Aorta (tissue), 5 donors: ENCODE data around the gene LEMD3. TPM values are rescaled to one million over a fixed set of nuclear protein-coding genes. Genes with fewer than 3 reads are reported as not detected.

Source experiments
- ATAC-seq: fragments of 200-7000 bp; cut with Tn5 transposase; one replicate; pipeline ENCODE4 v1.9.1; 2022; ENCODE audit warnings: moderate library complexity; ENCODE audit not compliant: low FRiP score
- DNase-seq, 2 donors: peaks; one replicate each; pipeline ENCODE4 v3.0.0-alpha.2; 2020
- H3K27ac ChIP-seq, 2 donors: one replicate each; pipeline ENCODE4 v1.5.1; 2013; ENCODE audit warnings: low read length in 2 of 2, mild to moderate bottlenecking in 2 of 2, moderate library complexity in 2 of 2, control low read depth in 1 of 2, inconsistent platforms in 1 of 2, low read depth in 1 of 2
- H3K27me3 ChIP-seq, 2 donors: one replicate each; pipeline ENCODE4 v1.6.1; 2013; ENCODE audit warnings: control low read depth in 1 of 2, low read length in 1 of 2, mild to moderate bottlenecking in 1 of 2, moderate library complexity in 1 of 2; ENCODE audit not compliant: insufficient read depth in 2 of 2, control insufficient read depth in 1 of 2
- H3K36me3 ChIP-seq, 2 donors: one replicate each; pipeline ENCODE4 v1.6.1; 2013; ENCODE audit warnings: control low read depth in 1 of 2, low read length in 1 of 2, mild to moderate bottlenecking in 1 of 2; ENCODE audit not compliant: insufficient read depth in 2 of 2, control insufficient read depth in 1 of 2
- H3K4me1 ChIP-seq, 2 donors: one replicate each; pipeline ENCODE4 v1.6.1; 2013; ENCODE audit warnings: low read length in 2 of 2, control low read depth in 1 of 2, mild to moderate bottlenecking in 1 of 2, moderate library complexity in 1 of 2; ENCODE audit not compliant: insufficient read depth in 2 of 2, control insufficient read depth in 1 of 2
- H3K4me3 ChIP-seq, 2 donors: one replicate each; pipeline ENCODE4 v1.5.1; 2013; ENCODE audit warnings: low read length in 2 of 2, control low read depth in 1 of 2, mild to moderate bottlenecking in 1 of 2
- H3K9me3 ChIP-seq: one replicate; pipeline ENCODE4 v1.6.1; 2013; ENCODE audit warnings: mild to moderate bottlenecking, low read length; ENCODE audit not compliant: control insufficient read depth
- WGBS, 2 donors: extraction: QIAGEN DNeasy Blood & Tissue Kit; methylation state at CpG; one replicate each; pipeline ENCODE4 v1.1.7; 2013; 5-methylcytosine and 5-hydroxymethylcytosine counted together
- intact Hi-C, 2 donors: fragments of 100-400 bp; cut with DNase I; formaldehyde crosslinking; loops; one replicate each; pipeline versions ENCODE4 v1.14.2 to v1.15.0; 2022
- polyA plus RNA-seq, 2 donors: library from polyadenylated mRNA; stranded (reverse); fragments of 200-250 nt; gene quantifications; one replicate each; pipeline ENCODE4 v1.2.3, GENCODE V29; 2013
- total RNA-seq, 2 donors: library from RNA; stranded (reverse); fragmentation: NEBNext Ultra II Directional; extraction: Animal tissue kit (Norgen Biotek cat#: 25700); gene quantifications; one replicate each; pipeline ENCODE4 v1.2.1, GENCODE V29; 2021
- donor health status: healthy with polysubstance abuse.
- donor health status: Bipolar disorder and iron deficiency.
- donor health status: DM: no; HTN: no; CAD: no.
- donor health status: DM: no; HTN: no; CAD: no.
- donor health status: DM: yes; HTN: yes; CAD: no.

LEMD3 gene
- total and polyA plus RNA-seq, 4 donors: 4.3 to 32.0 (median 20.8) TPM

- H3K27ac ChIP-seq: no peak overlapping the region
- no peak for DNase-seq
- H3K4me1 ChIP-seq: peaks cover 0 to 3% of the 10 kb centered on the region in 2 donors
- peaks cover 0 to 3% of the 10 kb centered on the region in 2 donors for H3K36me3 ChIP-seq
- H3K4me3 ChIP-seq: no peak overlapping the region
- no peak for ATAC-seq
- H3K27me3 ChIP-seq: no peaks in the 10 kb centered on the region
- 37 to 49% methylated on average over 3 of the region's 3 CpGs for WGBS, 2 donors
- intact Hi-C loops: loop anchor here in 1 of 2 donors (10.0 kb wide), 1 partner anchor 53 kb away; no protein-coding TSS in a partner anchor
- no peaks in the 10 kb centered on the region for H3K9me3 ChIP-seq
Measured at GRCh38 chr12:65182012-65182739, 12.8 kb downstream of the LEMD3 start.

GRCh38 chr12:65184176-65184857 lies 14.9 kb downstream of the LEMD3 start:
- ATAC-seq: no peak
- Histone ChIP-seq H3K27ac (no peak overlapping the region), H3K36me3 (no peaks in the 10 kb centered on the region), H3K27me3 (no peaks in the 10 kb centered on the region), H3K4me3 (no peak overlapping the region), H3K4me1 (peaks cover 0 to 5% of the 10 kb centered on the region in 2 donors), H3K9me3 (no peaks in the 10 kb centered on the region)
- DNase-seq: no peak
- intact Hi-C loops: loop anchor here in 1 of 2 donors (10.0 kb wide), 1 partner anchor 50 kb away; no protein-coding TSS in a partner anchor
- WGBS, 2 donors: 64 to 69% methylated on average over 5 of the region's 5 CpGs

GRCh38 chr12:65184858-65185229 lies 15.5 kb downstream of the LEMD3 start:
- Histone ChIP-seq H3K36me3 (no peaks in the 10 kb centered on the region), H3K4me3 (no peak overlapping the region), H3K27me3 (no peaks in the 10 kb centered on the region), H3K27ac (no peak overlapping the region), H3K9me3 (no peaks in the 10 kb centered on the region), H3K4me1 (peaks cover 0 to 6% of the 10 kb centered on the region in 2 donors)
- intact Hi-C loops: loop anchor here in 1 of 2 donors (10.0 kb wide), 1 partner anchor 50 kb away; no protein-coding TSS in a partner anchor
- ATAC-seq (no peak), DNase-seq (no peak)
- 89 to 100% methylated on average over 1 of the region's 1 CpG for WGBS, 2 donors

- no peak for ATAC-seq
- DNase-seq: no peak
- Histone ChIP-seq H3K9me3 (no peaks in the 10 kb centered on the region), H3K27ac (no peak overlapping the region), H3K27me3 (no peaks in the 10 kb centered on the region), H3K4me3 (no peak overlapping the region), H3K36me3 (no peaks in the 10 kb centered on the region), H3K4me1 (peaks cover 0 to 4% of the 10 kb centered on the region in 2 donors)
- intact Hi-C loops: loop anchor here in 1 of 2 donors (10.0 kb wide), 1 partner anchor 47 kb away; no protein-coding TSS in a partner anchor
Measured at GRCh38 chr12:65187665-65188064, 18.3 kb downstream of the LEMD3 start.

- Histone ChIP-seq H3K4me1 (peaks cover 0 to 4% of the 10 kb centered on the region in 2 donors), H3K27me3 (no peaks in the 10 kb centered on the region), H3K27ac (no peak overlapping the region), H3K36me3 (no peaks in the 10 kb centered on the region), H3K4me3 (no peak overlapping the region), H3K9me3 (no peaks in the 10 kb centered on the region)
- 88 to 93% methylated on average over 3 of the region's 3 CpGs for WGBS, 2 donors
- DNase-seq: no peak
- ATAC-seq: no peak
- intact Hi-C loops: loop anchor here in 1 of 2 donors (10.0 kb wide), 1 partner anchor 47 kb away; no protein-coding TSS in a partner anchor
Measured at GRCh38 chr12:65188179-65188701, 18.9 kb downstream of the LEMD3 start.

GRCh38 chr12:65189028-65189718 lies 19.8 kb downstream of the LEMD3 start:
- no peaks in the 10 kb centered on the region for H3K9me3 ChIP-seq
- no peaks in the 10 kb centered on the region for H3K27me3 ChIP-seq
- no peak overlapping the region for H3K27ac ChIP-seq
- ATAC-seq (no peak), DNase-seq (no peak)
- WGBS, 2 donors: 85 to 91% methylated on average over 4 of the region's 4 CpGs
- H3K4me3 ChIP-seq: no peak overlapping the region
- no peaks in the 10 kb centered on the region for H3K36me3 ChIP-seq
- intact Hi-C loops: loop anchor here in 1 of 2 donors (10.0 kb wide), 1 partner anchor 46 kb away; no protein-coding TSS in a partner anchor
- peaks cover 0 to 4% of the 10 kb centered on the region in 2 donors for H3K4me1 ChIP-seq

GRCh38 chr12:65192963-65193516 lies 23.7 kb downstream of the LEMD3 start:
- H3K36me3 ChIP-seq: no peaks in the 10 kb centered on the region
- H3K4me3 ChIP-seq: no peak overlapping the region
- H3K9me3 ChIP-seq: no peaks in the 10 kb centered on the region
- DNase-seq: no peak
- intact Hi-C loops: no loop called here
- H3K27me3 ChIP-seq: no peaks in the 10 kb centered on the region
- 58 to 65% methylated on average over 9 of the region's 9 CpGs for WGBS, 2 donors
- peaks cover 4 to 7% of the 10 kb centered on the region in 2 donors for H3K4me1 ChIP-seq
- no peak overlapping the region for H3K27ac ChIP-seq
- no peak for ATAC-seq

GRCh38 chr12:65194949-65195348 lies 25.6 kb downstream of the LEMD3 start:
- Histone ChIP-seq H3K4me3 (no peak overlapping the region), H3K9me3 (no peaks in the 10 kb centered on the region), H3K27me3 (no peaks in the 10 kb centered on the region), H3K36me3 (no peaks in the 10 kb centered on the region), H3K27ac (no peak overlapping the region), H3K4me1 (peaks cover 1 to 7% of the 10 kb centered on the region in 2 donors)
- 90 to 95% methylated on average over 4 of the region's 4 CpGs for WGBS, 2 donors
- ATAC-seq (no peak), DNase-seq (no peak)
- intact Hi-C loops: no loop called here
